ENCODE measurements around the gene ZNF385B. TPM values are rescaled to one million over a fixed set of nuclear protein-coding genes. Genes with fewer than 3 reads are reported as not detected.

Gene ZNF385B
- total and polyA plus RNA-seq, 9 of the 15 experiments (the other 6 are each of a cell fraction or from before 2014, with no cell fraction given): 0.50 TPM; not detected in 8

GRCh38 chr2:179622112-179622511, 239.3 kb downstream of the ZNF385B start:
- POLR2A ChIA-PET: no interaction called here
- Histone ChIP-seq H2AFZ (ENCODE audit: low read depth, low read length) (no peak overlapping the region), H3K9me3 (replicated peaks; ENCODE audit: control insufficient read depth, insufficient read depth, low read depth, low read length) (no peaks in the 10 kb centered on the region; the same call in 1 of the 2 replicates), H4K20me1 (replicated peaks; ENCODE audit: control insufficient read depth, insufficient read depth, low read length) (no peaks in the 10 kb centered on the region), H3K4me1 (replicated peaks in 1 of 2; ENCODE audit: control insufficient read depth in 2 of 2, insufficient read depth in 2 of 2, low read length in 2 of 2) (no peaks in the 10 kb centered on the region), H3K79me2 (ENCODE audit: control insufficient read depth, insufficient read depth, low read length) (no peaks in the 10 kb centered on the region), H3K9me1 (ENCODE audit: control insufficient read depth, insufficient read depth, low read length) (no peaks in the 10 kb centered on the region), H3K9ac (ENCODE audit: insufficient read depth in 1 of 2, low read depth in 2 of 2, low read length in 2 of 2) (no peak overlapping the region), H3K36me3 (ENCODE audit: control insufficient read depth, insufficient read depth, low read length) (no peaks in the 10 kb centered on the region), H3K4me2 (ENCODE audit: insufficient read depth, low read length) (no peak overlapping the region), H3K27ac (ENCODE audit: extremely low read depth, low read depth, low read length) (no peak overlapping the region), H3K27me3 (ENCODE audit: control insufficient read depth in 2 of 2, insufficient read depth in 2 of 2, low read length in 2 of 2) (no peaks in the 10 kb centered on the region), H3K4me3 (no peak overlapping the region)
- no TSS peak for BruUV-seq (replicated peaks)
- FAIRE-seq: no peak
- WGBS (ENCODE audit: insufficient coverage, low coverage, missing lambda C conversion rate): 0% methylated on average over 1 of the region's 1 CpG
- in situ Hi-C loops (cut with MboI): no loop called here
- ATAC-seq: no peak
- no peak for DNase-seq (ENCODE audit: extremely low read depth in 1 of 4, low spot score in 3 of 4)
- intact Hi-C loops (cut with micrococcal nuclease): no loop called here
- CTCF ChIA-PET (ENCODE audit: low intra/inter-chr PET ratio): no interaction called here
- no peak for TF ChIP-seq E2F1 (CRISPR knock-in tag; IDR thresholded peaks at IDR 0.05)
- no peak for TF ChIP-seq CBX3 (IDR thresholded peaks at IDR 0.05; ENCODE audit: borderline replicate concordance in 1 of 2, low read length in 2 of 2)
- no peak for TF ChIP-seq ZSCAN32 (CRISPR knock-in tag; IDR thresholded peaks at IDR 0.05)
- TF ChIP-seq STAG1 (CRISPR knock-in tag; IDR thresholded peaks at IDR 0.05; ENCODE audit: borderline replicate concordance): no peak
- TF ChIP-seq BCLAF1 (IDR thresholded peaks at IDR 0.05; ENCODE audit: borderline replicate concordance in 1 of 2, control insufficient read depth in 1 of 2, low read depth in 2 of 2, low read length in 1 of 2): no peak
